GM18870 (cell line): Measurements from ENCODE around the gene TBX4.

ENCODE experiments used
- ATAC-seq: cut with Tn5 transposase; IDR thresholded peaks from one replicate; pipeline ENCODE4 v1.9.1; 2021; ENCODE audit warnings: moderate library complexity; ENCODE audit not compliant: unreplicated experiment

TBX4 gene

GRCh38 chr17:61452301-61453290 lies at the start of gene TBX4:
Gene TBX4, plus strand, starts transcription at chr17:61452422. Its CDS starts 4,069 bp downstream, at chr17:61456491.
- ATAC-seq = no peak

GRCh38 chr17:61402978-61403800 lies 49.0 kb upstream of the TBX4 start:
- no peak for ATAC-seq

GRCh38 chr17:61403801-61404662 lies 48.2 kb upstream of the TBX4 start:
- ATAC-seq = no peak

GRCh38 chr17:61404663-61404912 lies 47.6 kb upstream of the TBX4 start:
- no peak for ATAC-seq

GRCh38 chr17:61404913-61405685 lies 47.1 kb upstream of the TBX4 start:
- ATAC-seq = no peak

DNA sequence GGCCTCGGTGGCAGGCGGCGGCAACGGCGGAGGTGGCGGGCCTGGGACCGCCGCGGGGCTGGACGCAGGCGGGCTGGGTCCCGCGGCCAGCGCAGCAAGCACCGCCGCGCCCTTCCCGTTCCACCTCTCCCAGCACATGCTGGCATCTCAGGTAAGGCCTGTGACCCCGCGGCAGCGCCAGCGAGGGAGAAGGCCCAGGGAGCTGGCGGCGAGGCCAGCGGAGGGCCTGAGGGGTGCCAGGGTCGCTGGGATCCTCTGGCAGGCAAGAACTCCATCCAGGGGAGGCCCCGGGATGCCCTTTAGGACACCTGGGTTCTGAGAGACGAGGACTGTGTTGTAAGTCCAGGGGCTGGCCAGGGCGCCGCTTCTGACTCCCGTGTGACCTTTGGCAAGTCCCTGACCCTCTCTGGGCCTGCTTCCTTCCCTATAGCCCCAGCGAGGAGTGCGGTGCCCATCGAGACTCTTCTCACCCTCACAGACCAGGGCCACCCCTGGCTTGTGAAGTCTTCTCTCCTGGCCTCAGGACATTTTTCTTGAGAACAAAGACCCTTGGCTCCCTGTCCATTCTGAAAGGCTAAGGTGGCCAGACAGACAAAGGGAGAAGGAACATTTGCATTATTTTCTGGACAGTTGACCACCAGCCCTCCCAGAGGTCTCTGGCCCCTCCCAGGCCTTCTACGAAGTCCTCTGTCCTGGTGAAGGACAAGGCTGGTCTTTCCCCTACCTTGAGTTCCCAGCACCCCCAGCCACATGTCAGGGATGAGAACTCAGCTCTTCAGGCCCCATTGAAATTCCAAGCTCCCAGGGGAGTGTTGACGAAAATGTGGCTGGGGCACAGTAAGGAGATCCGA lies 46.3 kb upstream of the TBX4 start:
- no peak for ATAC-seq

GRCh38 chr17:61406537-61406845 lies 45.7 kb upstream of the TBX4 start:
- ATAC-seq = no peak

GRCh38 chr17:61406971-61407911 lies 45.0 kb upstream of the TBX4 start:
- no peak for ATAC-seq

GRCh38 chr17:61408151-61409041 lies 43.8 kb upstream of the TBX4 start:
- no peak for ATAC-seq

DNA sequence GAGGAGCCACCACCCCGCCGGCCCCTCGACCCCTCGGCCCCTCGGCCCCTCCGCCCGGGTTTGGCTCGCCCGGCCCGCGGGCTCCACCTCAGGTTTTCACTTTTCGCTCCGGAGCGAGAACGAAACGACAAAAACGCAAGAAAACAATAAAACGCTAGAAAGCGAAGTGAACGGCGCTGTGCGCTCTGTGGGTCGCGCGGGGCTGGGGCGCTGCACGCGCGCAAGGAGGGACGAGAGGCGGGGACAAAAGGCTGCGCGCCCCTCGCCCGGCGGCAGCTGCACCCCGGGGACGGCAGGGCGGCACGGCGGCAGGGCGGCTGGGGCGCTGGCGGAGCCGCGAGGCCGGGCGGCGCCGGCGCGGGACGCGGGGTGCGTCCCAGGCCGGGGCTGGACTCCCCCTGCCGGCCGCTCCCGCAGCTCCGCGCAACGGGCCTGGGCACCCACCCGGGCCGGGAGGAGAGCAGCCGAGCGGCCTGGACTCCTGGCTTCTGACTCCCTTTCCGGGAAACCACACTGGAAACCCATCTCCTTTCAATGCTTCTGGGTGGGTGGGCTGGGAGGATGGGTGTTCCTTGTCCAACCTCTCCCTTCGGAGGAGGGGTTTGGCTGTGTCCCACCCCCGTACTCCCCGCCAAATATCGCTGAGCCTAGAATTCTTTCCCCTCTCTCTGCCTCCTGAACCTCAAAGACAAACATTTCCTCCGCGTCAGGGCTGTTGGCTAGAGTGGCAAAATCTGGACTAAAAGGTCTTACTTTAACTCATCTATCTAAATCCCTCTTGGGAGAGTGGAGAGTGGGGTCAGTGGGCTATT lies 42.7 kb upstream of the TBX4 start:
- no peak for ATAC-seq

GRCh38 chr17:61410141-61411010 lies 41.8 kb upstream of the TBX4 start:
- ATAC-seq = no peak

GRCh38 chr17:61411011-61411260 lies 41.3 kb upstream of the TBX4 start:
- no peak for ATAC-seq

GRCh38 chr17:61411261-61412142 lies 40.7 kb upstream of the TBX4 start:
- no peak for ATAC-seq

DNA sequence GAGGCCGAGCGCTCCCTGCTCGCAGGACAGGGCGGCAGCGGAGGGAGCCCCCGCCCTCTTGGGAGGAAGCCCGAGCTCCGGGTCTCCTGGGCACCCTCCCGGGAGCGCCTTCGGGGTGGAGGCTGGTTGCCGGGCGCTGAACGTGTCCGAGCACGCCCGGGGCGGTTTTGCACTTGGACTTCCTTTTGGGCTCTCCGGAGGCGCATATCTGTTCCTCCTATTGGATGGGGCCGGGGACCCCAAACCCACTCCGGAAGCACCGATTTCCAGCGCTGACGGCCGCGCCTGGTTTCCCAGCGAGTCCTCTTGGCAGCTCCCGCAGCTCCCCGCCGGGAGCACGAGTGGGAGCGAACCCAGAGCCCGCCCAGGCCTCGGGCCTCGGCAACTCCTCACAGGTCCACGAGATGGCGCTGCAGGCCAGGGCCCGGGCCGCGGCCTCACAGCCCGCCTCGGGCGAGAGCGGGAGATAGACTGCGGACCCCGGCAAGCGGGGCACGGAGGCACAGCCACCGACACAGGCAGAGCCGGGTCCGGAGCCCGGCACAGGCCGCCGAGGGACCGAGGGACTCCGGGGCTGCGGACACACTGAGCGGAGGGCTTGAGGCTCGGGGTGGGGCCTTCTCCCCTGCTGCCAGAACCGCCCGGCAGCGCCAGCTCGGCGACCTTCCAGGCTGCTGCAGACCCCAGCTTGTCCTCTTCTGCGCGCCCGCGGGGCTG lies 39.9 kb upstream of the TBX4 start:
- ATAC-seq = peak; percentile 48
